PC-9 (cell line): ENCODE data around the gene SUB1. TPM values are rescaled to one million over a fixed set of nuclear protein-coding genes. Genes with fewer than 3 reads are reported as not detected.
A peak's percentile ranks its signal among the peaks of the same experiment; 100 is the strongest.

Experiments used
- BruUV-seq: library from RNA; stranded (reverse); fragments of 400-500 nt; replicated peaks from 2 replicates; lab custom pipeline; 2021; lab: Mats Ljungman, UMichigan
- CTCF ChIA-PET: fragments of 300-600 bp; sonication (Branson Sonifier 250); formaldehyde crosslinking; loops from one replicate; lab custom pipeline; 2022; ENCODE audit warnings: antibody characterized with exemption; lab: Charles Lee
- POLR2A ChIA-PET: fragments of 300-600 bp; sonication (Branson Sonifier 250); formaldehyde crosslinking; loops from one replicate; lab custom pipeline; 2022; ENCODE audit warnings: antibody characterized with exemption; ENCODE audit not compliant: unreplicated experiment; lab: Charles Lee
- DNase-seq, 2 experiments: peaks; one replicate each; pipeline versions ENCODE4 v3.0.0 to v3.0.0-alpha.2; 2015 to 2022; ENCODE audit warnings: mixed read lengths in 1 of 2
- H2AFZ ChIP-seq: fragments of 200-600 bp; sonication (generic); 2 replicates; pipeline ENCODE4 v1.8.1; 2017; ENCODE audit warnings: antibody characterized with exemption
- H3F3A ChIP-seq: fragments of 200-600 bp; sonication (generic); 2 replicates; pipeline ENCODE4 v1.8.1; 2017; ENCODE audit warnings: antibody characterized with exemption, mild to moderate bottlenecking, low read depth; ENCODE audit not compliant: insufficient read depth
- H3K27ac ChIP-seq: fragments of 200-600 bp; sonication (generic); 2 replicates; pipeline ENCODE4 v1.6.1; 2016; ENCODE audit warnings: mixed run types
- H3K27me3 ChIP-seq: fragments of 200-600 bp; sonication (generic); 2 replicates; pipeline ENCODE4 v1.6.1; 2016; ENCODE audit warnings: low read depth, mixed run types; ENCODE audit not compliant: insufficient read depth
- H3K36me3 ChIP-seq: fragments of 200-600 bp; sonication (generic); 2 replicates; pipeline ENCODE4 v1.6.1; 2016; ENCODE audit warnings: low read depth, mixed run types
- H3K4me1 ChIP-seq: fragments of 200-600 bp; sonication (generic); replicated peaks from 2 replicates; pipeline ENCODE4 v1.6.1; 2016; ENCODE audit warnings: mixed run types; ENCODE audit not compliant: insufficient read depth
- H3K4me2 ChIP-seq: fragments of 200-600 bp; sonication (generic); 2 replicates; pipeline ENCODE4 v1.6.1; 2017; ENCODE audit warnings: mixed run types
- H3K4me3 ChIP-seq: fragments of 200-600 bp; sonication (generic); 2 replicates; pipeline ENCODE4 v1.6.1; 2016; ENCODE audit warnings: mixed run types
- H3K79me2 ChIP-seq: fragments of 200-600 bp; sonication (generic); 2 replicates; pipeline ENCODE4 v1.6.1; 2017; ENCODE audit warnings: low read depth, mixed run types
- H3K9me2 ChIP-seq: fragments of 200-600 bp; sonication (generic); 2 replicates; pipeline ENCODE4 v1.8.1; 2017; ENCODE audit warnings: mild to moderate bottlenecking; ENCODE audit not compliant: insufficient read depth
- H3K9me3 ChIP-seq: fragments of 200-600 bp; sonication (generic); 2 replicates; pipeline ENCODE4 v1.8.1; 2016; ENCODE audit warnings: low read depth; ENCODE audit not compliant: insufficient read depth
- H4K20me1 ChIP-seq: fragments of 200-600 bp; sonication (generic); 2 replicates; pipeline ENCODE4 v1.8.1; 2017; ENCODE audit not compliant: insufficient read depth
- CTCF ChIP-seq: fragments of 200-600 bp; sonication (generic); conservative IDR thresholded peaks from 2 replicates; pipeline ENCODE4 v1.6.1; 2017; ENCODE audit warnings: mixed run types, antibody characterized with exemption, mild to moderate bottlenecking, moderate library complexity
- EZH2 ChIP-seq: fragments of 200-600 bp; sonication (generic); IDR thresholded peaks from 2 replicates; pipeline ENCODE4 v1.8.0; 2017; ENCODE audit warnings: antibody characterized with exemption, low read depth
- intact Hi-C: fragments of 100-400 bp; cut with micrococcal nuclease; formaldehyde crosslinking; loops from one replicate; pipeline ENCODE4 v1.10.0; 2022; ENCODE audit not compliant: unreplicated experiment
- total RNA-seq: library from RNA; stranded (reverse); gene quantifications from 2 replicates; pipeline ENCODE4 v1.2.3, GENCODE V29; 2021

Gene SUB1
- total RNA-seq, 1 experiment from 2014 or later, result 328 TPM

- Histone ChIP-seq H3K27ac (no peak overlapping the region), H3K79me2 (no peaks in the 10 kb centered on the region), H3K9me3 (no peaks in the 10 kb centered on the region), H4K20me1 (no peaks in the 10 kb centered on the region), H3F3A (no peaks in the 10 kb centered on the region), H2AFZ (no peak overlapping the region), H3K9me2 (no peaks in the 10 kb centered on the region), H3K4me1 (no peaks in the 10 kb centered on the region), H3K36me3 (no peaks in the 10 kb centered on the region), H3K4me2 (no peak overlapping the region), H3K27me3 (peaks cover 35% of the 10 kb centered on the region; the same call in 1 of the 2 replicates), H3K4me3 (no peak overlapping the region)
- no peak for TF ChIP-seq CTCF
- no peak for TF ChIP-seq EZH2
- ChIA-PET POLR2A (no interaction called here), CTCF (interaction anchor here (1.4 kb wide), 1 partner anchor 9 kb away, joined by 6 read pairs; no protein-coding TSS in a partner anchor)
- intact Hi-C loops, result no loop called here
- no TSS peak for BruUV-seq
- DNase-seq, result peak in 1 of 2 experiments; percentile 22
Observed at GRCh38 chr5:32621256-32621655, 35.9 kb downstream of the SUB1 start.

DNA sequence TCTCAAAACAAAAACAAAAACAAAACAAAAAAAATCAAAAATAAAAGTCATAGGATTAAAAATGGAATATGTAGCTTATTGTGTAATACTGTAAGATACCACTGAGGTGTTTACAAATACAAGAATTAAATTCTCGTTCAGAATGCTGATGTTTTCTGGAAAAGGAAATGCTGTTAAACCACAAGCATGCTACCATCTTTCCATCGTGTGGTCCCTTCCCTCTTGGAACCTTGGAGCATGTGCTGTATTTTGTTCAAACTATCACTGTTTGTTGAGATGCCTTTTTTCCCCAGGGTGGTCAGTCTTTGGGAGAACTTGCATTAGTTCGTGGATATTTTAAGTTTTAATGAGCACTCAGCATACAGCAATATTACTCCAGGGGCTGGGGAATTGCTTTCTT, 39.7 kb downstream of the SUB1 start:
- intact Hi-C loops, result no loop called here
- H3F3A ChIP-seq, result no peaks in the 10 kb centered on the region
- no peaks in the 10 kb centered on the region for H4K20me1 ChIP-seq
- no peaks in the 10 kb centered on the region for H3K9me2 ChIP-seq
- no TSS peak for BruUV-seq
- H3K9me3 ChIP-seq, result no peaks in the 10 kb centered on the region
- H3K4me3 ChIP-seq, result no peak overlapping the region
- CTCF ChIA-PET, result interaction anchor here (0.6 kb wide), 1 partner anchor 70 kb away, joined by 4 read pairs; no protein-coding TSS in a partner anchor
- H3K4me1 ChIP-seq, result no peaks in the 10 kb centered on the region
- no peaks in the 10 kb centered on the region for H3K36me3 ChIP-seq
- no peaks in the 10 kb centered on the region for H3K79me2 ChIP-seq
- no peak for TF ChIP-seq CTCF
- no peak for TF ChIP-seq EZH2
- no peak overlapping the region for H3K27ac ChIP-seq
- H2AFZ ChIP-seq, result no peak overlapping the region
- H3K27me3 ChIP-seq, result peaks cover 27% of the 10 kb centered on the region; the same call in 1 of the 2 replicates
- POLR2A ChIA-PET, result no interaction called here
- no peak overlapping the region for H3K4me2 ChIP-seq
- no peak for DNase-seq

- no peaks in the 10 kb centered on the region for H3K79me2 ChIP-seq
- H3K4me2 ChIP-seq, result no peak overlapping the region
- no peaks in the 10 kb centered on the region for H3K9me3 ChIP-seq
- TF ChIP-seq CTCF (no peak), EZH2 (no peak)
- ChIA-PET POLR2A (no interaction called here), CTCF (interaction anchor here (0.6 kb wide), 1 partner anchor 69 kb away, joined by 4 read pairs; no protein-coding TSS in a partner anchor)
- no peaks in the 10 kb centered on the region for H4K20me1 ChIP-seq
- intact Hi-C loops, result no loop called here
- no TSS peak for BruUV-seq
- no peaks in the 10 kb centered on the region for H3K36me3 ChIP-seq
- no peak overlapping the region for H2AFZ ChIP-seq
- no peaks in the 10 kb centered on the region for H3F3A ChIP-seq
- no peak overlapping the region for H3K4me3 ChIP-seq
- H3K27me3 ChIP-seq, result peaks cover 26% of the 10 kb centered on the region; the same call in 1 of the 2 replicates
- H3K9me2 ChIP-seq, result no peaks in the 10 kb centered on the region
- no peak overlapping the region for H3K27ac ChIP-seq
- peak in 1 of 2 experiments; percentile 20 for DNase-seq
- no peaks in the 10 kb centered on the region for H3K4me1 ChIP-seq
Observed at GRCh38 chr5:32625547-32625946, 40.2 kb downstream of the SUB1 start.
